ENCODE data around the gene QRFPR.

QRFPR gene

GRCh38 chr4:121392426-121393086 is 11.7 kb upstream of the QRFPR start:
- no peak for TF ChIP-seq CREB5 (CRISPR knock-in tag; IDR thresholded peaks at IDR 0.05; ENCODE audit: low read depth)
- TF ChIP-seq ZNF565 (CRISPR knock-in tag; conservative IDR thresholded peaks at IDR 0.05; ENCODE audit: low read depth) = no peak
- TF ChIP-seq ISL1 (CRISPR knock-in tag; IDR thresholded peaks at IDR 0.05) = no peak
- no peak for TF ChIP-seq ZC3H10 (CRISPR knock-in tag; IDR thresholded peaks at IDR 0.05)
- TF ChIP-seq ZFP3 (CRISPR knock-in tag; IDR thresholded peaks at IDR 0.05) = no peak
- TF ChIP-seq TOX (CRISPR knock-in tag; IDR thresholded peaks at IDR 0.05; ENCODE audit: borderline replicate concordance) = no peak
- no peak for TF ChIP-seq ESRRG (CRISPR knock-in tag; IDR thresholded peaks at IDR 0.05)
- no peak for TF ChIP-seq PPARA (CRISPR knock-in tag; IDR thresholded peaks at IDR 0.05; ENCODE audit: borderline replicate concordance)
- no peak for TF ChIP-seq SNAI2 (CRISPR knock-in tag; IDR thresholded peaks at IDR 0.05)
- no peak for TF ChIP-seq ZFP30 (CRISPR knock-in tag; IDR thresholded peaks at IDR 0.05)
- TF ChIP-seq ZNF8 (CRISPR knock-in tag; IDR thresholded peaks at IDR 0.05) = no peak
- no peak for TF ChIP-seq POU6F1 (CRISPR knock-in tag; IDR thresholded peaks at IDR 0.05; ENCODE audit: borderline replicate concordance, low read depth)
- TF ChIP-seq TSHZ2 (CRISPR knock-in tag; IDR thresholded peaks at IDR 0.05) = no peak
- ATAC-seq = no peak

- no peak for ATAC-seq
- no peak for TF ChIP-seq PPARA (CRISPR knock-in tag; IDR thresholded peaks at IDR 0.05; ENCODE audit: borderline replicate concordance)
- no peak for TF ChIP-seq ESRRG (CRISPR knock-in tag; IDR thresholded peaks at IDR 0.05)
- no peak for TF ChIP-seq PATZ1 (CRISPR knock-in tag; IDR thresholded peaks at IDR 0.05; ENCODE audit: borderline replicate concordance)
- TF ChIP-seq CSRNP3 (CRISPR knock-in tag; IDR thresholded peaks at IDR 0.05) = no peak
- TF ChIP-seq BACH2 (CRISPR knock-in tag; IDR thresholded peaks at IDR 0.05; ENCODE audit: borderline replicate concordance) = no peak
- no peak for TF ChIP-seq SNAI2 (CRISPR knock-in tag; IDR thresholded peaks at IDR 0.05)
- no peak for TF ChIP-seq ISL1 (CRISPR knock-in tag; IDR thresholded peaks at IDR 0.05)
- TF ChIP-seq ZNF565 (CRISPR knock-in tag; conservative IDR thresholded peaks at IDR 0.05; ENCODE audit: low read depth) = no peak
- no peak for TF ChIP-seq TCF4 (CRISPR knock-in tag; IDR thresholded peaks at IDR 0.05; ENCODE audit: borderline replicate concordance)
- TF ChIP-seq CSDC2 (CRISPR knock-in tag; IDR thresholded peaks at IDR 0.05) = no peak
- no peak for TF ChIP-seq ZNF8 (CRISPR knock-in tag; IDR thresholded peaks at IDR 0.05)
- no peak for TF ChIP-seq TSHZ2 (CRISPR knock-in tag; IDR thresholded peaks at IDR 0.05)
- no peak for TF ChIP-seq RARB (CRISPR knock-in tag; IDR thresholded peaks at IDR 0.05)
- no peak for TF ChIP-seq ZFP30 (CRISPR knock-in tag; IDR thresholded peaks at IDR 0.05)
- no peak for TF ChIP-seq ZNF70 (CRISPR knock-in tag; IDR thresholded peaks at IDR 0.05)
Observed at GRCh38 chr4:121390335-121390734, 9.5 kb upstream of the QRFPR start.

All from SK-N-SH treated with all-trans-retinoic acid at 6 μM for 48 hours (cell line).